Putamen (tissue), 1 donor: ENCODE data around the gene TMCO4.

Experiments used
- DNase-seq: peaks from one replicate; pipeline ENCODE4 v3.0.0-alpha.2; 2016; ENCODE audit warnings: low spot score

Gene TMCO4

GRCh38 chr1:19744886-19745285, 54.8 kb downstream of the TMCO4 start:
- DNase-seq = no peak

- peak; percentile 42 for DNase-seq
These were observed 55.4 kb downstream of the TMCO4 start for GRCh38 chr1:19744335-19744743.

DNA sequence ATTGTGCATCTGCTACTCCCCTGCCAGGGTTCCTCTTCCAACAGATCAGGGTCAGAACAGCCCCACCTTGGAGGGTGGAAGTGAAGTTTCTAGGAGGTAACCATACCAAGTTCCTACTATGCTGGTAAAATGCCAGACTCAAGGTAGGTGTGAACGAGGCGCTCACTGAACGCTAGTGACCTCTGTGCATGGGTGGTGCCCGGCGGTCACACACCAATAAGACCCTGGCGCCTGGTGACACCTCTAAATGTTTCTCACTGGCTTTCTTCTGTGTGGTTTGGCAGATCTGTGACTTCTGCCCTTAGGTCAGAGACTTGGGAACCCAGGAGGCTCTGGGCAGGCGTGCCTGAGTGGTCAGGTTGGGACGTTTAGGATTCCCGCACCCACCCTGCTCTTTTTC, 55.9 kb downstream of the TMCO4 start:
- DNase-seq = no peak

DNA sequence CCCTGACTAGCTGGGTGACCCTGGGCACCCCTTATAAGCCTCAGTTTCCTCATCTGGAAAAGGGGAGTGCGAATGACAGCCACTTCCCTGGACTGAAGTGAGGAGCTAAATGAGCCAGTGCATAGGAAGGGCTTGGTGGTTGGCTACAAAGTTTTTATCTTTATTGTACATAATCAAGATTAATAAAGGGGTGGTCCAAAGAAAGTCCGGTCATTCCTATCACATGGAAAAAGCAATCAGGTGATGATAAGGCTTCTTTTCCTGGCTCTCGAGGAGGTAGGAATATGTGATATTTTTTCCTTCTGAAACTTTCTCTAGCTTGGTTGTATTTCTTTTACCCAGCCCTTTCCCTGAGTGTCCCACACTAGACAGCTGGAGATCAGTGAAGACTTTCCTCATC, 56.5 kb downstream of the TMCO4 start:
- no peak for DNase-seq

DNA sequence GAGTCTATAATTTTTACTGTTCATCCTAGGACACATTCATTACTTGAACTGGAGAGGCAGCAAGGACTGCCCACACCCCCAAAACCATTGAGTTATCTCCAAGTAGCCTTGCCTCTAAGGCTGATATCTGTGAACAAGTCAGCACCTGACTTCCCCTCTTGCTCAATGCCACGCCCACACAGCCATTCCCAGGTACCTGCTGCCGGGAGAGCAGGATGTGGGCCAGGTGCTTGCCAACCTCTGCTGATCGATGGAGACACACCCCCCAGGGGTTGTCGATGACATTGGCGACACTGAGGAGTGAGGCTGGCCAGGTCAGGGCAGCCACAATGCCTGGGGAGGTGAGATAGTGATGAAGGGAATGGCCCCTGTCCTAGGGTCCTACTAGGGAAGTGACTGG, 60.1 kb downstream of the TMCO4 start:
- no peak for DNase-seq

DNA sequence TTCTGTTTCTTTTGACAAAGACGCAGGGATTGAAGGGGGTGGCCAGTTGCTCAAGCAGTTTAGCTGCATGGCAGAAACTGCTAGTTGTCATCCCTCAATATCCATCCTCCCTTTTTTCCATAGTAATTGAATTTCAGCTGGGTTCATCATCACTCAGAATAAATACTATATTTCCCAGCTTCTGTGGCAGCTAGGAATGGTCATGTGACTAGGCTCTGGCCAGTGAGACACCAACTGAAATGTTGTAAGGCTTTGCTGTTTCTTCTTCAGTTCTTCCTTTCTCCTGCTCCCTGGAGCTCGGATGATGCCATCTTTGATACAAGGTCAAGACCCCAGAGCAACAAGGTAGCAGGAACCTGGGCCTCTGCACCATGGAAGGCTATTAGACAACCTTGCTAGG, 61.0 kb downstream of the TMCO4 start:
- DNase-seq = no peak

DNA sequence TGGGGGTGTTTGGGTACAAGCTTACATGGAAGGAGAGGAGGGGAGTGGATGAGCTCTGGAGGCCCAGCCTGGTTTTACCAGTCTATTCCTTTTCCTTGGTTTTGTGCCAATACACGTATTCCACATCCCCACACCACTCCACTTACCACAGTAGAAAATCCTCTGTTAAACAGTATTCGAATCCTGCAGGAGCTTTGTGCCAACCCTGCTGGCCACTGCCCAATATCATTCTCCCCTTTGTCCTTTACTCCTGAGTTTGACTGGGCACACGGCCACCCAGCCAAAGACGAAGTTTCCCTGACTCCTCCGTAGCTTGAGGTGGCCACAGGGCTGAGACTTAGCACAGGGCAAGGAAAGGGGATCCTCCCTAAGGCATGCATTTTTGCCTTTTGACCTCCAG, 61.6 kb downstream of the TMCO4 start:
- DNase-seq = no peak

GRCh38 chr1:19737104-19737825, 62.5 kb downstream of the TMCO4 start:
- DNase-seq = peak; percentile 39

- DNase-seq = peak; percentile 65
These were observed 64.1 kb downstream of the TMCO4 start for GRCh38 chr1:19735440-19736127.

DNA sequence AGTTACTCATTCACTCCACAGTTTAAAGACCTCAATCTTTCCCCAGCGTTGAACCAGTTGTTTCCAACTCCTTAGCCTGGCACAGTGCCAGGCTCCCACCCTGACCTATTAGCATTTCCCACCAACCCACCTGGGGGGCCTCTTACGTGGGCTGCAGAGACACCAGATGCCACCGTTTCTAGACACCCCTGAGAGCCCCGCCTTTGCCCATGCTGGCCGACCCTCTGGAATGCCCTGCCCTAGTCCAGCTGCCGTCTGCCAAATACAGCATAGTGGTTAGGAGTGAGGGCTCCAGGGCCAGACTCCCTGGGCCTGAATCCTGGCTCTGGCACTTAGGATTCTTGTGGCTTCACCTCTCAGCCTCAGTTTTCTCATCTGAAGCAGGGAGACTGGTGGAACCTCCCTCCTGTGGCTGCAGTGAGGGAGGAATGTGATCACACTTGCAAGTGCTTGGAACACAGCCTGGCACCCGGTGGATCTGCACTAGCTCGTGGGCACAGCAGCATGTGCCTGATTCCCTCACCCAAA, 65.2 kb downstream of the TMCO4 start:
- no peak for DNase-seq

GRCh38 chr1:19734056-19734455, 65.7 kb downstream of the TMCO4 start:
- no peak for DNase-seq

DNA sequence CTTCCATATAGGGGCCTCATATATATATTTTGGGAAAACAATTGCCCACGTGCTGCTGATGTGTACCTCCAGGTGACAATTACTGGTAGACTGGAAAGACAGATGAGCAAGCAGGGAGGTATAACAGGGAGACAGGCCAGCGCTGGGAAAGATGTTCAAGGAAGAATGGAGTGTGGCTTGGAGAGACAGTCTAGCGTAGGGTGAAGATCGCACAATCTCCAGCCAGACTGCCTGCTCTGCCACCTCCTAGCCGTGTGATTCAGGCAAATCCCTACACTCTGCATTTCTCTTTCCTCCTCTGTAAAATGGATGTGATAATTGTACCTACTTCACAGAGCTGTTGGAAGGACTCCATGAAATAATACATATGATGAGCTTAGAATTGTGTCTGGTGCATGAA, 66.1 kb downstream of the TMCO4 start:
- no peak for DNase-seq

GRCh38 chr1:19731311-19731821, 68.3 kb downstream of the TMCO4 start:
- no peak for DNase-seq

DNA sequence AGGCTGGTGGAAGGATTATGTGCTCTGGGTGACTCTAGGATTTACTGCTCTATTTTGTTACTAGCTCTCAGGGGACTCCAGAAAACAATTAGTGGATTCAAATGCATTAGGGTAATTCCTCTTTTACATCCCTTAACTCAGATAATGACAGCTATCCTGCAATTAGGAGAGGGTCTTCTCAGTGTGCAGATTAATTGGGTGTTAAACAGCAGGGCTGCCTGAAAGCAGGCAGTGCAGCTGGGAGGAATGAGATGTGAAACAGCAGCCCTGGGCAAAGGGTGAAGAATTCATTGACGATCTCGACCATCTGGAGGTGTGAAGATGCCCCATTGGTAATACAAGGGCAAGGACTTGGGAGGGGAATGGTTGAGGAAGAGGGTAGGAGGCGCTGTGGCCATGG, 68.9 kb downstream of the TMCO4 start:
- no peak for DNase-seq

- DNase-seq = no peak
These were observed 69.5 kb downstream of the TMCO4 start for GRCh38 chr1:19730232-19730631.

GRCh38 chr1:19728413-19729145, 71.1 kb downstream of the TMCO4 start:
- no peak for DNase-seq

DNA sequence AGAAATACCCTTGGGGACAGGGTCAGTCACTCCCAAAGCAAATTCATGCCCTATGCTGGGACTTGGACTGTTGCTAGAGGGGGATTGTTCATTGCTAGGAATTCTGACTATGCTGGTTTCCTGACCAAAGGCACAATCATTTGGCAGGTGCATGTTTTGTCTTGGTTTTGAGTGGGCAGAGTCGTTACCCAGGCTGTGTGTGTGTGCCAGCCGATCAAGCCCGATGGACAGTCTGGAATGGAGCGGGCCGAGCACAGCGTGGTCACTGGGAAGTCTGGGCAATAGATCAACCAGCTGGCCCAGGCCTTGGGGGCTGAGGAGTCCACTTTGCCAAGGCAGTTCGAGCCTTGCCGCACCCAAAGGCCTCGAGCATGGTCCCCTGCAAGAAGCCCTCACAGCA, 74.1 kb downstream of the TMCO4 start:
- DNase-seq = no peak

GRCh38 chr1:19723874-19724273, 75.8 kb downstream of the TMCO4 start:
- no peak for DNase-seq

DNA sequence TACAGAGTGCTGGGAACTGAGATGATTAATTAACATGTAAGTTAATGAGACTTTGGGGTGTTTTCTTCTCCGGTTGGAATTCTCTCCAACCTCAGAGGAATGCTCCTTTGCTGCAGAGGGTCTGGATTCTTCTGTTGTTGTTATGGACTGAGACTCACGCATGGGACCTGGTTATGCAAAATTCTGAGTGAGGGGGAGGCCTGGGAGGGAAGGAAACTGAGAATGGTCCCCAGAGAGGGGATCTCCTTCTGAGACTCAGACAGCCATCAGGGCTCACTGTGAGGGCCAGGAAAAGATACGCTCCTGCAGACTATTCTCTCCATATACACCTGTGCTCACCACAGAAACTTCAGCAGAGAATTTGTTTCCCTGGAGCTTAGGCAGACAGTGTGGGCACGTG, 78.7 kb downstream of the TMCO4 start:
- no peak for DNase-seq

DNA sequence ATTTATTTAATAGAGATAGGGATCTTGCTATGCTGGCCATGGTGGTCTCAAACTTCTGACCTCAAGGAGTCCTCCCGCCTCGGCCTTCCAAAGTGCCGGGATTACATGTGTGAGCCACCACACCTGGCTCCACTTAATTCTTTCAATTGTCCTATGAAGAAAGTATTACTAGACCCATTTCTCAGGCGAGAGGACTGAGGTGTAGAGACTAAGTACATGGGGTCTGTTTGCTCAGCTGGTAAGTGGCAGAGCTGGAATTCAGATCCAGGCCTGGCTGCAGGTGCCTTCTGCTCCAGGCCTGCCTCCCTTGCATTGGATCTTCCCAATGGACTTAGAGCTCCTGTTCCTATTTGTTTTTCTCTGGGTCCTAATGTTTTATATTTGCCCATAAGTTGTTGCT, 79.5 kb downstream of the TMCO4 start:
- DNase-seq = no peak

- DNase-seq = no peak
These were observed 82.2 kb downstream of the TMCO4 start for GRCh38 chr1:19717467-19717866.

- peak; percentile 71 for DNase-seq
These were observed 84.1 kb downstream of the TMCO4 start for GRCh38 chr1:19715334-19716203.
